ENCODE data around the gene OR2AG1.

GRCh38 chr11:6817694-6818093 lies 34.9 kb downstream of the OR2AG1 start:
- TF ChIP-seq CTCF (conservative IDR thresholded peaks at IDR 0.05; ENCODE audit: low read depth in 2 of 2) (peak; percentile 46 to 62), EZH2 (IDR thresholded peaks at IDR 0.05; ENCODE audit: low read depth, unreplicated experiment) (no peak), REST (IDR thresholded peaks at IDR 0.05; ENCODE audit: unreplicated experiment) (no peak)

All from GM23338 (cell line).